Stimulated activated naive CD8-positive, alpha-beta T cell treated with anti-CD3 and anti-CD28 coated beads, Interleukin-15, amount 100 ng/mL, for 72 hours (primary cell): ENCODE results near the gene RREB1.
A peak's percentile ranks its signal among the peaks of the same experiment; 100 is the strongest.

Experiments used
- ATAC-seq: fragments of 150-1000 bp; cut with Tn5 transposase; 2 replicates; pipeline ENCODE4 v1.10.0; 2021; ENCODE audit warnings: mild to moderate bottlenecking, moderate library complexity
- DNase-seq, 2 donors: peaks; one replicate each; pipeline ENCODE4 v3.0.0; 2021 to 2022
- H3K27ac Mint-ChIP-seq, 2 donors: one replicate each; pipeline ENCODE4 v1.8.0; 2022; ENCODE audit warnings: mild to moderate bottlenecking in 2 of 2, mixed read lengths in 2 of 2, moderate library complexity in 2 of 2
- H3K27me3 Mint-ChIP-seq: one replicate; pipeline ENCODE4 v1.8.0; 2022; ENCODE audit warnings: mixed read lengths
- H3K4me1 Mint-ChIP-seq: one replicate; pipeline ENCODE4 v1.8.0; 2022; ENCODE audit warnings: mild to moderate bottlenecking, mixed read lengths
- H3K4me3 Mint-ChIP-seq, 2 donors: one replicate each; pipeline ENCODE4 v1.8.0; 2022; ENCODE audit warnings: mild to moderate bottlenecking in 2 of 2, mixed read lengths in 2 of 2, moderate library complexity in 1 of 2
- H3K9me3 Mint-ChIP-seq, 2 donors: one replicate each; pipeline ENCODE4 v1.8.0; 2022; ENCODE audit warnings: mixed read lengths in 2 of 2

RREB1 gene

DNA sequence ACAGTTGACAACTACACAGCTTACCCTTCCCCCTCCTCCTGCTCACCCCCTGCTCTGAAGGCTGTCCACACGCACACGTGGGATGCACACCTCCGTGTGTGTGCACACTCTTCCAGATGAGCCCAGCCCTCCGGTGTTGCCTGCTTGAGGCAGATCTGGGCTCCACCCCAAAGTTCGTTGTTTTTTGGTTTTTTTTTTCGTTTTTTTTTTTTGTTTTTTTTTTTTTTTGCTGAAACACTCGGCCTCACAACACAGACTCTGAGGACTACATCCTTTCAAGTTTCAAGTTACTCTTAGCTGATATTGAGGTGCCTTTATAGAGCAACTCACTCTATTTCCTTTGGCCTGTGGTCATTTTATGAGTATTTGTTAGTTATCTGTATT, 88.2 kb downstream of the RREB1 start:
- DNase-seq (no peak), ATAC-seq (peak; percentile 67)
- peaks cover 27% of the 10 kb centered on the region for H3K4me1 Mint-ChIP-seq
- peak overlapping the region; percentile 59 to 76 for H3K27ac Mint-ChIP-seq
- no peaks in the 10 kb centered on the region for H3K9me3 Mint-ChIP-seq
- no peaks in the 10 kb centered on the region for H3K27me3 Mint-ChIP-seq
- H3K4me3 Mint-ChIP-seq, result peak overlapping the region; percentile 7 to 59

DNA sequence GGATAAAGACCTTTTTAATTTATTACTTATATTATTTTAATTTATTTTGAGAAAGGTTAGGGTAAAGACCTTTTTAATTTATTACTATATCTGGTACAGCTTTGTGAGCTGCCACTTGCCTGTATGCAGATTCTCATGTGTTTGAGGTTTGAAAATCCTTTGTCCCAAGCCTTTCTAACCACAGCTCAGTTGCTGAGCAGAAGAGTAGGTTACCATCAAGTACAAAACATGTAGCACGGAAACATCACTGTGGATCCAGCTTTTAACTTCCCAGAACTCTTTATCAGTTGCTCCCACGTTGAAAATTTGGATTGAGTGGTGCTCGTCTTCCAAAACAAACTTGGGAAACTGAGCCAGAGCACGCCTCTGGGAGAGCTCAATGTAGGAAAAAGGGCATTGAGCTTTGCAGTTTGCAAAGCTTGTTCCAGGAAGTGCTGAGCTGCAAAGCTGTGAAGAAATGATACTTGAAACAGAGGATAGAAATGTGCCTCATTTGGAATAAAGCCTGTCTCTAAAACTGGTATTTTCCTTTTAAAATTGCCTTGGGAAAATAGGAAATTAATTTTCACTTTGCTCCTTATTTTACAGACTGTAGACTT, 89.0 kb downstream of the RREB1 start:
- peaks cover 31% of the 10 kb centered on the region for H3K4me1 Mint-ChIP-seq

DNA sequence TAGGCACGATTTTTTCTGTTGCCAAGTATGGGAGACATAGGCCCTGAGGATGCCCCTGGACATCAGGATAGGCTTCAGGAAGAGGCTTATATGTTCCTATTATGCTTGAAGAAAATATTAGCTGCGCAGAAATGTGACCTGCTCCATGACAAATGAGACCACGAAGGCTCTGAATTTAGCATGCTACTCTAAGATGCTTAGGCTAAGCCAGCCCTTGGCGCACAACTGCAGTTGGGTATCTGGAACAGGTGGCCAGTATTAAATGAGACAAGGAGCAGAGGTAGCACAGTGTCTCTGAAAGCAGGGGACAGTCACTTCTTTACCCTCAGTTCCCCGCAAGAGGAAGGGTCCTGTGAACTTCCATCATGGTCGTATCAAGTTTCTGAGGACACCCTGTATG, 90.0 kb downstream of the RREB1 start:
- H3K4me3 Mint-ChIP-seq, result no peak overlapping the region
- H3K27ac Mint-ChIP-seq, result no peak overlapping the region
- H3K9me3 Mint-ChIP-seq, result no peaks in the 10 kb centered on the region
- no peaks in the 10 kb centered on the region for H3K27me3 Mint-ChIP-seq
- DNase-seq (no peak), ATAC-seq (no peak)
- peaks cover 39% of the 10 kb centered on the region for H3K4me1 Mint-ChIP-seq

More for the DNA sequence above, 89.0 kb downstream of the RREB1 start:
- no peak for ATAC-seq
- H3K27me3 Mint-ChIP-seq, result no peaks in the 10 kb centered on the region
- no peak for DNase-seq
- no peak overlapping the region for H3K27ac Mint-ChIP-seq
- no peak overlapping the region for H3K4me3 Mint-ChIP-seq
- H3K9me3 Mint-ChIP-seq, result no peaks in the 10 kb centered on the region

DNA sequence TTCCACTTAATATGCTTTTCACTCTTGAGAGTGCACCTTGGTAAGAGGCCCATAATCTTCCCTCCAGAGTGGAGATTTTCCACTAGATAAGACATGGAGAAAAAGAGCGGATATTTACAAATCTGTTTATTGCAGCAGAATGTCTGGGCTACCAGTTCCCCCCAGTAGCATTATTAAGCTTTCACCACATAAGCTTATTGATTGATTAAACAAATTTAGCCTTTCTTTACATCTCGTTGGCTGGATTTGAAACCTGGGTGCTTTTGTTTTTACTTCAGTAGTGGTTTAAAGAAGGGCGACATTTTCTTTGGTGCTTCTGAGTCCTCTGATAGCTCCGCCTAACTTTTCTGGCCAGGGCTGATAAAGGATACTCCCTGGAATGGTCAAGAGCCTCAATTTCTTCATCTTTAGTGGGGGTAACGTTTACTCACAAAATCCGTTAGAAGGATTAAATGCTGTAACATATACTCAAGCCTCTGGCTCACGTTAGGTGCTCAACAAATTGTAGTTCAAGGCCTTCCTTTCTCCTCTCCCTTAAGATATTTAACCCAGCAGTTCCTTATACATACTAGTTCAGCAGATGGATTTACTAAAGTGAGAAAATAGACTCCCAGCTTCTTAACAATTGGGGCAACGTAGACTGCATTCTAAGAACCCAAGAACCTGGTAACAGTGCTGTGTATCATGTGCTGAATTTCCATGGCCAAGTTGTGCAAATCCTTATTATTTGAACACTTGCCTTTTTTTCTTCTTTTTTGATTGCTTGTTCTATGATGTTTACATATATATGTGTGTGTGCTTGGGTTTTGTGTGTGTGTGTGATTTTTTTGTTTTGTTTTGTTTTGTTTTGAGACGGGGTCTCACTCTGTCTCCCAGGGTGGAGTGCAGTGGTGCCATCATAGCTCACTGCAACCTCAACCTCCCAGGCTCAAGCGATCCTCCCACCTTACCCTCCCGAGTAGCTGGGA, 91.4 kb downstream of the RREB1 start:
- Mint-ChIP-seq H3K27ac (no peak overlapping the region), H3K4me1 (peaks cover 32% of the 10 kb centered on the region), H3K27me3 (no peaks in the 10 kb centered on the region), H3K9me3 (no peaks in the 10 kb centered on the region), H3K4me3 (no peak overlapping the region)
- DNase-seq (no peak), ATAC-seq (no peak)

DNA sequence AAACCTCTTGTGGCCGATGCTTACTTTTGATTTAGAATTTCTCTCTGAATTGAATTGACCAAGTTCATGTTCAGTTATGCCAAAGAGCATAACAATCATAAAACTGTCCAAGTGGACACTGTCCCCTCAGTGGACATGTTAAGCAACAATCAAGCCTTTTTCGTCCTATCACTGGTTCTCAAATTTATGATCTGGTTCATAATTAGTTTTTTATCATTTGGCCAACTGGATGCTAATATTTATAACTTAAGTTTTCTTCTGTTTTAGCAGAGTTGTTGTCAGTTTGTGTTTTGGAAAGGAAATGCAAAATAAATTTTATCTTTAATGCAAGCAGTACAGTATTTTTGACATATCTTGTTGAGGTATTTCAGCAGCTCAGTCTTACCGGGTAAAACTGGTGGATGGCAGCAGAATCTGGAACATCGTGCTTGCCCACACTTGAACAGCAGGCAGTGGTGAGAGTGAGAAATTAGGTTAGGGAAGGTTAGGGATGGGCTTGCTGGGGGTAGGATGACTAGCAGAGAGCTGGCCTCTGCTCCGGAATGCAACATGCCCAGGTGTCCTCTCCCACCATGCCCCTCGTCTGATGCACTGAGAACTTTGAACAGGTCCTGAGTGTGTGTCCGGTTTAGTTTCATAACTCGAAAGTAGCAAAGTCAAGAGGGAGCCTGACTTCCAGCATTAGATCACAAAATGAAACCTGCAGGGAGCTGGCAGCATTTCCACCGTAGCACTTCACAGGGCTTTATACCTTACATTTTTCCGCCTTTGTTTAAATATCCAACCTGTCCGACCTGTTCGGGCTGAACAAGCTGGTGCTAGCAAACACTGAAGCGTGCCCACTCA, 93.1 kb downstream of the RREB1 start:
- Mint-ChIP-seq H3K27ac (peak overlapping the region in 1 of 2 donors; percentile 19), H3K9me3 (no peaks in the 10 kb centered on the region)
- no peak for ATAC-seq

DNA sequence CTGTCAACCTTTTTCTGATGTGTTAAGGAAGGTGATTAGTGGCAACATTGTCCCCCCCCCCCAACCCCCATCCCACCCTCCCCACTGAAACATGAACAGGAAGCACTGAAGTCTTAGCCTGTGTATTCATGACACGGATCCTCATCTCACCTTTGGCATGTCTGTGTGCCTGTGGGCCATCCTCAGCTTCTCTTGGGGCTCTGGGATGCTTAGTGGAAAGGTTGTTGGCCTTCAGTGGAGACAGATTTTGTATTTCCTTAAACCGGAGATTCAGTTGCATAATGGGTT, 93.6 kb downstream of the RREB1 start:
- H3K4me3 Mint-ChIP-seq, result no peak overlapping the region
- no peak overlapping the region for H3K27ac Mint-ChIP-seq
- no peaks in the 10 kb centered on the region for H3K27me3 Mint-ChIP-seq
- ATAC-seq, result no peak
- no peaks in the 10 kb centered on the region for H3K9me3 Mint-ChIP-seq
- peaks cover 20% of the 10 kb centered on the region for H3K4me1 Mint-ChIP-seq
- no peak for DNase-seq

More for the DNA sequence above, 93.1 kb downstream of the RREB1 start:
- DNase-seq, result no peak
- Mint-ChIP-seq H3K4me1 (peaks cover 24% of the 10 kb centered on the region), H3K4me3 (no peak overlapping the region), H3K27me3 (no peaks in the 10 kb centered on the region)

DNA sequence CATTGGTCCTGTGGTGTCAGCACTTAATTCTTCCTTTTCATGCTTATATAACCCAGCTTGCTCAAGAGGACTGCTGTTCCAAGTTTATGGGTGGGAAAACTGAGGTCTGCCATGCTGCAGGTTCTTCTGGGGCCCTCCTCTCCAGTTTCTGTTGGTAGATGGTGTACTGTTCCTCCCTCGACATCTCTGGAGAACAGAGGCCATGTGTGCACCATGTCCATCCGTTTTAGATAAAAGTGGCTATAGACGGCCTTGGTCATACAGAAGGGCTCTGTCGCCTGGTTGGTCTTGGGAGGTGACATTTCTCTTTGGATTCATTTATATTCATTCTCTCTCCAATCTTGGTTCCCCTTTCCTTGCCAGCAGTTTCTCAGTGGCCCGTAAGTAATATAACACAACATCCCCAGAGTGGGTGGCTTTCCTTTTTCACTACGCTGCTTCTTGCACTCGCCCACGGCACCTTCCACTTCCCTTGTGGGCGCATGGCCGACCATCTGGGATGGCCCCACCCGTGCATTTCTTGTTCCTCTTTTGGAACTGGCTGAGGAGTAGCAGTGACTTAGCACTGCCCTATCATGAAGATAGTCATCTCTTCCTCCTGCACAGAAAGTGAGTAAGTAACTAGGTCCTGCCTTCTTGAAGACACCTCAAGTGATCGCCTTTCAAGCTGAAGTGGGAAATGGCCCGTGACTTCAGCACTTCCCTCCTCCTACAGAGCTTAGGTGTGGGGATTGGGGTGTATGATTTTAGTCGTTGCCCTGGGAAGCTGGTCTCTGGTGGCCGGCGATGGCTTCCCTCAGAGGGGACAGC, 94.2 kb downstream of the RREB1 start:
- peak overlapping the region in 1 of 2 donors; percentile 14 for H3K27ac Mint-ChIP-seq
- H3K27me3 Mint-ChIP-seq, result no peaks in the 10 kb centered on the region
- no peak overlapping the region for H3K4me3 Mint-ChIP-seq
- DNase-seq (no peak), ATAC-seq (no peak)
- H3K9me3 Mint-ChIP-seq, result no peaks in the 10 kb centered on the region
- peaks cover 24% of the 10 kb centered on the region for H3K4me1 Mint-ChIP-seq

DNA sequence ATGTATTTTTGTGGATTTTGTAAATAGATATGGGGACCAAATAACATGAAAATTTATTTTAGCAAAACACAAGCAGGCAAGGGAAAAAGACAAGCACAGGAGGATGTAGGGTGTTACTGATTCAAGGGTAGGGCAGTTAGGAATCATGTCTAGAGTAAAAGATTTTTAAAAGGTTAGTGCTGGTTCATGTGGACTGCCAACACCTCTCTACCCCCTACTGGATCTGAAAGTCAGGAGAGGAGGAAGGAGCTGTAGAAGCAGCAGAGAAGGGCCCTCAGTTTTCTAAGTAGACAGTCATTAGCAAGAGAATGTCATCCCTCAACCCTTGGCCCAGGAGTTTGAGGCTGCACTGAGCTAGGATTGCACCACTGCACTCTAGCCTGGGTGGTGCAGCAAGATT, 95.2 kb downstream of the RREB1 start:
- no peak overlapping the region for H3K27ac Mint-ChIP-seq
- H3K9me3 Mint-ChIP-seq, result no peaks in the 10 kb centered on the region
- ATAC-seq (no peak), DNase-seq (no peak)
- peaks cover 18% of the 10 kb centered on the region for H3K4me1 Mint-ChIP-seq
- H3K27me3 Mint-ChIP-seq, result no peaks in the 10 kb centered on the region
- no peak overlapping the region for H3K4me3 Mint-ChIP-seq

DNA sequence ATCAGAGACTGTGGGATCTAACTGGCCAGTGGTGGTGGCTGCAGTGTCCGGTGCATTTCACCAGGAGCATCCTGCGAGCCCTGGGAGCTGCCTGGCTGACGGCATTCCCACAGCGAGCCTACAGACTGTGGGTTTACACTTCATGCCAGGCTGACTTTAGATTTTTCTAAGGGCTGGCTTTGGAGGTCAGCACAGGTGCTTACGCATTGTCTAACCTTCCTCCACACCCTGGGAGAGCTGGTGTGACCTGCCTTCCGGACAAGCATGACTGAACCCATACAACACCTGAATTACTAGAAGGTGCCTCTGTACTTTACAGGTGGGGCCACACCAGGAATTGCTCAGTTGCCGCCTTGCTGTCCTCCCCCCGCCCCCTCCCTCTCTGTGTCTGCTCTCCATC, 96.2 kb downstream of the RREB1 start:
- ATAC-seq, result no peak
- Mint-ChIP-seq H3K27me3 (no peaks in the 10 kb centered on the region), H3K4me1 (peaks cover 18% of the 10 kb centered on the region), H3K9me3 (no peaks in the 10 kb centered on the region), H3K27ac (no peak overlapping the region), H3K4me3 (no peak overlapping the region)
- DNase-seq, result no peak

DNA sequence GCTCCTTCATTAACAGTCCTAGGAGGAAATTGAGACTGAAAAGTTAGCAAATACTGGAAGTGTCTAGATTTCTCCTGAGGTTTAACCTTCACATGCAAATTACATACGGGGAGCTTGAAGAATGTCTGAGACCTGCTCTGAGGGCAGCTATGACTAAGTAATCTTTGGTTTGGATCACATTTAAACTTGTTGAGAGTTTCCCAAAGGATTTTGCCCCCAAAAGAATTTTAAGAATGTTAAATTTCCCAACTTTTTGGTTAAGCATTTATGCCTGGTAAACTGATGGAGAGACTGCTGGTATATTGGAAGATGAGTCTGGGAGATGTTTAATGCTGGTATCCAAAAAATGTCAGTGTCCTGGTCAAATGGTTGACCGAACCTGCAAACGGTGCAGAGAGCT, 97.0 kb downstream of the RREB1 start:
- H3K4me1 Mint-ChIP-seq, result peaks cover 18% of the 10 kb centered on the region
- no peaks in the 10 kb centered on the region for H3K27me3 Mint-ChIP-seq
- ATAC-seq, result no peak
- no peak for DNase-seq
- no peak overlapping the region for H3K27ac Mint-ChIP-seq
- no peak overlapping the region for H3K4me3 Mint-ChIP-seq
- H3K9me3 Mint-ChIP-seq, result no peaks in the 10 kb centered on the region

DNA sequence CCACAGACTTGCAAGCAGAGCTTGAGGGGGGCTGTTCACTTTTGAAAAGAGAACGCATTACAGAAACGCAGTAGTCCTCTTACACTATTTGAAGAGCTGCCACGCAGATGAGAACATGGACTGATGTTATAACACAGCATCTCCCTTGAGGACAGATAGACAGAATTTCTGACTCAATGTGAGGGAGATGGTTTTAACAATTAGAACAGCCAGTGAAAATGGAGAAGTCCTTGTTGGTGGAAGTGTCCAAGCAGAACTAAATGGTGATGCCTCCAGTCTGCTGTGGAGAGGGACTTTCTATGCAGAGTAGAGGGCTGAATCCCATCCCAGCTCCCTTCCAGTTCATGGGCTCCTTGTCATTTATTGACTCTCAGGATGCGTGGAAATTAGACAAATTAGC, 100.0 kb downstream of the RREB1 start:
- ATAC-seq, result no peak
- Mint-ChIP-seq H3K4me1 (peaks cover 11% of the 10 kb centered on the region), H3K27ac (no peak overlapping the region), H3K9me3 (no peaks in the 10 kb centered on the region), H3K27me3 (no peaks in the 10 kb centered on the region), H3K4me3 (no peak overlapping the region)
- no peak for DNase-seq

DNA sequence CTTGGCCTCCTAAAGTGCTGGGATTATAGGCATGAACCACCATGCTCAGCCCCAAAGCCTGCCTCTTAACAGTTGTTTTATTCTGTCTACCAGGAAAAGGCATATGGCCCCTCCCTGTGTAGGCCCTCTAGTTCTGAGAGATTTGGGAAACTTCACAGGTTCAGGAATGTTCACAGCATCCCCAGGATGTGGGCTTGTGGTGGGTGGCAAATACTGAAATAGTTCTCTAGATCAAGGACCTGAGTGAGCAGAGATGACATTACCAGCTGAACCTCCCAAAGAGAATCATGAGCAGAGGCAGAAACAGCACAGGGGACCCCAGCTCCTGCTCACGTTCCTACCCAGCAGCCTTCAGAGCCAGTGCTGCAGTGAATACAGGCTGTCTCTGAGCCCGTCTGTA, 105.7 kb downstream of the RREB1 start:
- Mint-ChIP-seq H3K4me1 (peaks cover 43% of the 10 kb centered on the region), H3K4me3 (no peak overlapping the region), H3K27me3 (no peaks in the 10 kb centered on the region), H3K9me3 (no peaks in the 10 kb centered on the region), H3K27ac (peak overlapping the region in 1 of 2 donors; percentile 85)
- ATAC-seq (no peak), DNase-seq (no peak)

DNA sequence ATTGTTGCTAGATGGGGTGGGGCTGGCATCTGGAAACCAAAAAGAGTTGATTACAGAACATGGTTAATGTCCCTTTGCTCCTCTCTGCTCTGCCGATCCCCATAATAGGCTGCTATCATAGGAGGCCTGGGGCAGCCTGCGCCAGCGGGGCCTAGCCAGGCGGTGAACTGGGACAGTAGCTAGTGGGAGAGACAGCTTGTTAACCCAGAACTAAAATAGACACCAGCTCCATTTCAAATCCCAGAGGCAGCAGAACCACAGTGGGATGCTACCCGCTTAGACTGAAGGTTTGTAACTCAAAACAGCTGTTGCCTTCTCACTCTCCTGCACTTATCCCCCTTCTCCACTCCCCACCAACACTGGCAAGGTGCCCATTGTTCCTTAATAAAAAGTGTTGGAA, 106.7 kb downstream of the RREB1 start:
- H3K9me3 Mint-ChIP-seq, result no peaks in the 10 kb centered on the region
- H3K4me3 Mint-ChIP-seq, result no peak overlapping the region
- peaks cover 51% of the 10 kb centered on the region for H3K4me1 Mint-ChIP-seq
- ATAC-seq, result no peak
- H3K27ac Mint-ChIP-seq, result no peak overlapping the region
- DNase-seq, result no peak
- no peaks in the 10 kb centered on the region for H3K27me3 Mint-ChIP-seq

DNA sequence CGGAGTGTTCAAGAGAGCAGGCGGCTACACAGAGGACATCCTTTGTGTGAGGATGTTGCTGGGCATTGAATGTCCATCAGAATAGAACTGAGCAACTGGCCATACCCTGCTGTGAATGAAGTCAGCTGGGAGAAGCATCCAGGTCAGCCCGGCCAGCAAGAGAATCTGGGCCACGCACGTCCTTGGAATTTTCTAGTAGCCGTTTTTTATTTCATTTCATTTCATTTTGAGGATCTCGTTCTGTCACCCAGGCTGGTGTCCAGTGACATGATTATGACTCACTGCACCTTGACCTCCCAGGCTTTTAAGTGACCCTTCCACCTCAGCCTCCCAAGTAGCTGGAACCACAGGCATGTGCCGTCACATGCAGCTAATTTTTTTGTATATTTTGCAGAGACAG, 107.4 kb downstream of the RREB1 start:
- ATAC-seq (no peak), DNase-seq (no peak)
- Mint-ChIP-seq H3K4me3 (peak overlapping the region in 1 of 2 donors; percentile 36), H3K27ac (peak overlapping the region; percentile 32 to 80), H3K9me3 (no peaks in the 10 kb centered on the region), H3K27me3 (no peaks in the 10 kb centered on the region), H3K4me1 (peaks cover 57% of the 10 kb centered on the region)

DNA sequence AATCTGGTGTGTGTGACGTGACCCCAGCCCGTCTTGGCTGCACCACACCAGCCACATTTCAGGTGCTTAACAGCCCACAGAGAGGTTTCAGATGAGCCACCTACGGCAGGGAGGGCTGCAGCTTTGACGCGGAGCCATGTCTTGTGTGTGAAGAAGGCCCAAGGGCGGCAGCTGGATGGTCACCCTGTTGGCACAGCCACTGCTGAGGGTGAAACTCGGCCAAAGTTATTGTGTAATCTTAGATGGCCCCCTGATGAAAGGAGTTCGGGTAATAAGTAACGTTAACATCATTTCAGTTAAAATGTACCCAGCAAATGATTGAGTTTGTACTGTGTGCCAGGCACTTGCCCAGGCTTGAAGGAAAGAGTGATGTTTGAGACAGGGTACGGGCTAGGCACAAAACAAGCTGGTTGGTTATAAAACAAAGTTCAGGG, 108.1 kb downstream of the RREB1 start:
- Mint-ChIP-seq H3K27me3 (no peaks in the 10 kb centered on the region), H3K27ac (peak overlapping the region; percentile 32 to 80), H3K4me1 (peaks cover 58% of the 10 kb centered on the region), H3K4me3 (no peak overlapping the region), H3K9me3 (no peaks in the 10 kb centered on the region)
- peak; percentile 80 for ATAC-seq
- peak; percentile 45 to 46 for DNase-seq
